Stimulated activated naive CD4-positive, alpha-beta T cell treated with Interleukin-2 at 50 U/mL for 16 hours (primary cell): ENCODE measurements around the gene C16orf95.

Experiments
- DNase-seq: peaks from one replicate; lab custom pipeline; 2025; lab: John Stamatoyannopoulos, UW

C16orf95 gene

DNA sequence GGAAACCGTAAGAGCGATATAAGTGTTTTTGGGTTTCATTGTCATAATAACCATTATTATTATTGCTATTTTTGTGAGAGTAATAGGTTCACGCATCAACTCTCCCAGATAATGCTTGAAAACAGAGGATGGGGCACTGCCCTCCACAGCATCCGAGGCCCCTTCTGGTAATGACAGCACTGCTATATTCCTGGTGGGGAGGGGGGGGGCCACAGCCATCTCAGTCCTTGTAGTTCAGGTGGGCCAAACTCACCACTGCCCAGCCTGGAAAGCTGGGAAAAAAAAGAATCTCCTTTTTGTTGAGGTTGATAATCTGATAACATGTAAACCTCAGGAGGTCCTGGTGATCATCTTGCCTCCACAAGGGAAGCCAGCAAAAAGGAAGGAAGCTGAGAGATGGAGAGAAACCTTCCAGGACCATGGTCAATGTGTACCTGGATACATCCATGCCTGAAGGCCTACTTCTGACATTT lies 706 bp downstream of the C16orf95 start:
- DNase-seq: no peak

DNA sequence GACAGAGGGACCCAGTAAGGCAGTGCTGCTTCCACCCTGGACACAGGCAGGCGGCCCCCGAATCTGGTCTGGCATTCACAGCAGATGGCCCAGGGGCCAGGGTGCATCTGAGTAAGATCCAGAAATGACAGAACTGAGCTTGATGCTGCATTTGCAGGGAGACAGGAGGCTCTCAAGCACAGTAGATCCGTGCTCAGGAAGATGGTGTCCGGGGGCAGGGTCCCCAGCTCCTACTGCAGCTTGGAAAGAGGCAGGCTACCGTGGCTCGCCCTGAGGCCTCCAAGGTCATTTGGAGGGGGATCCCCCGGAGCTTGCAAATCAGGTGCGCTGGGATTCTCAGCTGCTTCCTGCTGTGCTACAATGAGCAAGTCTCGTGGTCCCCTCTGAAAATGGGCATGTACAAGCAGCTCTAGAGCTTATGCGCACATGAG lies 2.2 kb downstream of the C16orf95 start:
- DNase-seq: no peak

DNA sequence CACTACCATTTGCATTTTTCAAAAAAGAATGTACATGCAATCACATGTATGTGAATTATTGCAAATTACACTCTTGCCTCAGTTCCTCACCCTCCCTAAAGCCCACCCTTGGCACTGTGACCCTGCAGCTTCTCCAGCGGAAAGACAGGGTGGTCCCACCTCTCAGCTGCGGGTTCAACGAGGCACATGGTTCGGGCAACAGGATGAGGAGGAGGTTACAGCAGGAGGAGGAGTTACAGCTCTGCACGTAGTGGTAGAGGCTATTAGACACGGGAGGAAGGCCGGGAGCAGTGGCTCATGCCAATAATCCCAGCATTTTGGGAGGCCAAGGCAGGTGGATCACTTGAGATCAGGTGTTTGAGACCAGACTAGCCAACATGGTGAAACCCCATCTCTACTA lies 5.2 kb downstream of the C16orf95 start:
- no peak for DNase-seq

DNA sequence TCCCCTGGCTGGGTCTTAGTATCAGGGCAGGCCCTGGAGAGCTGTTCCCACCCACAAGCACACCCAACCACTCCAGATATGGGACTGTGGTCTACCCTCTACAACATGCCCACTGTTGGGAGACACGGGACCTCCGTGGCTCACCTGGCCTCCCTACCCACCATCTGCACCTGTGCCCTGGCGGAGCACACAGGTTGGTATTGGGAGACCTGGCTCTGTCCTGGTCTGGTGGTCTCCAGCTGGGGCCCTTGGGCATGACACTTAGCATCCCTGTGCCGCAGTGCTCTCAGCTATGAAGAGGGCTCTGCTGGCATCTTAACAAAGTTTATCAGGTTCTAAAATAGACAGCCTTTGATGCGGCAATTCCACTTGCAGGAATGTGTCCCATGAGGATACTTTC lies 5.8 kb downstream of the C16orf95 start:
- no peak for DNase-seq

DNA sequence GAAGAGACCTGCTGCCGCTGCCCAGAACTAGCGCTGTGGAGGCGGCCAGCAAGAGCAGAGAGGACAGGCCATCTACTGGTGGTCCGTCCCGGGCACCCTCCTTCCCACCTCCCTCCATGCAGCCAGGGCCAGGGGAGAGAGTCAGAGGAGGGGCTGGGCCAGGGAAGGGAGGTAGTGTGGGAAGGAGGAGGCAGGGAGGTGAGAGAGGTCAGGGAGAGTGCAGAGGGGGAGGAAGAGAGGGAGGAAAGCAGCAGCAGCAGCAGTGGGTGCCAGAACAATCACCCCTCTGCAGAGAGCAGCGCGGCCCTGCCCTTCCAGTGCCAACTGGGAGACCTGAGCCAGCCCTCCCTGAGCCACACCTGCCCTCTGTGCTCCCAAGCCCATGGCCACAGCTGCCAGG lies 6.6 kb downstream of the C16orf95 start:
- DNase-seq: no peak

DNA sequence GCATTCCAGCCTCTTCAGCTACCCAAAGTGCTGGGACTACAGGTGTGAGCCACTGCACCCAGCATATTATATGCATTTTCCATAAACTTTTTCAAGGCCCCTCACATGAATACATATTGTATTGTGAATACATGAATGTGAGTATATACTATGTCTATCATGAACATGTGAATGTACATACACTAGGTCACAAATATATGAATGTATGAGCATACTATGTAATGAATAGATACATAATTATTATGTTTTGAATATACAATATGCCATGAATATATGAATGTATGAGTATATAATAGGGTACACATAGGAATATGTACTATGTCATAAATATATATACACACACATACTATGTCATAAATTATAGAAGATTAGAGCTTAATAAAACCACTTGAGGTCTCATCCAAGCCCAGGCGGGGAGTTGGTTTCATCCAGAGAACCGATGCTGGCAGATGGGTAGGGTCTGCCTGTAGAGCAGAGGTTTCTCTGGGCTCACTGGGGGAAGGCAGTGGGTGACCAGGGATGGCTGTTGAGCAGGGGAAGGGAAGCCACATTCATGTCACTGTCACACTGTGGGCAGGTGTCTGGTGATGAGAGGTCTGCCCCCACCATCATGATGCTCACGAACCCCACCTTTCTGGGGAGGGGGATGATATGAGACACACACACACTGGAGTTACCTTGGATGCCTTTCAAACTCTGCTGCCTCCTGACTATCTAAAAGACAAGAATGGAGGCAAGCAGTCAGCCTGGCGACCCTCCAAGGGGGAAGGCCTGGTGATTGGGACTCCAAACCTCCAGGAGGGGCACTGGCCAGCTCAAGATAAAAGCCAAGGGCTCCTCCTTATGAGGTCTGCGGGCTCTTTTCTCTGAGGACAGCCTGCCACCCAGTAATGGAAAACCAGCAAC lies 7.3 kb downstream of the C16orf95 start:
- DNase-seq: no peak

DNA sequence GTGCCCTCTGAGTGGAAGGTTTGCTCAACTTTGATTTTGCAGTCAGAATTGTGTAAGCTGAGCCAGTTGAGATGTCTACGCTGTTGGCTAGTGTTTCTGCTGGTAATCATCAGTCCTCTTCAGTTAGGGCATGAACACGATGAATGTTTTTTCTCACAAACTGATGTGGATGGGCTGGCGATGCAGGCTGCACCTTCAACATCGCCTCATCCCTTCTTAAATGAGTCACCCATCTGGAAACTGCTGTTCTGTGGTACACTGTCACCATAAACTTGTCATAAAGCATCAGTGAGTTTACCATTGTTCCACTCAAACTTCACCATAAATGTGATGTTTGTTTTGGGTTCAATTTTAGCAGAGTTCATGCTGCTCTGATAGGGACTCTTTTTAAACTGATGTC lies 8.4 kb downstream of the C16orf95 start:
- no peak for DNase-seq

DNA sequence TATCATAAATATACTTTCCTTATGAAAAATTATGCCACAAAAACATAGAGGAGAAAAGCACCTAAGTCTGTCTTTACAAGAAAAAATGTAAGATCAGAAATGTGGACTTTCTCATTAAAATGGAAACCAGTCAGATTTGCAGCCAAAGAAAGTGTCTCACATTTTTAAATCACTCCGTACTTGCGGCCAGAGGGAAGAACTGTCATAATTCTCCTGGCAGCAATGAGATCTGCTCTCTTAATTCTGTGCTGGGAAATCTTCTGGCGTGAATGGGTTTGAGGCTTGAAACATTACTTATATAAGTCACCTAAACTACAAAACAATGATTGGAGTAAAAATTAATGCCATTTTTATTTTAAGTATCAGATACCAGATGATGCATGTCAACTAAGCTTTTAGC lies 10.7 kb downstream of the C16orf95 start:
- no peak for DNase-seq

DNA sequence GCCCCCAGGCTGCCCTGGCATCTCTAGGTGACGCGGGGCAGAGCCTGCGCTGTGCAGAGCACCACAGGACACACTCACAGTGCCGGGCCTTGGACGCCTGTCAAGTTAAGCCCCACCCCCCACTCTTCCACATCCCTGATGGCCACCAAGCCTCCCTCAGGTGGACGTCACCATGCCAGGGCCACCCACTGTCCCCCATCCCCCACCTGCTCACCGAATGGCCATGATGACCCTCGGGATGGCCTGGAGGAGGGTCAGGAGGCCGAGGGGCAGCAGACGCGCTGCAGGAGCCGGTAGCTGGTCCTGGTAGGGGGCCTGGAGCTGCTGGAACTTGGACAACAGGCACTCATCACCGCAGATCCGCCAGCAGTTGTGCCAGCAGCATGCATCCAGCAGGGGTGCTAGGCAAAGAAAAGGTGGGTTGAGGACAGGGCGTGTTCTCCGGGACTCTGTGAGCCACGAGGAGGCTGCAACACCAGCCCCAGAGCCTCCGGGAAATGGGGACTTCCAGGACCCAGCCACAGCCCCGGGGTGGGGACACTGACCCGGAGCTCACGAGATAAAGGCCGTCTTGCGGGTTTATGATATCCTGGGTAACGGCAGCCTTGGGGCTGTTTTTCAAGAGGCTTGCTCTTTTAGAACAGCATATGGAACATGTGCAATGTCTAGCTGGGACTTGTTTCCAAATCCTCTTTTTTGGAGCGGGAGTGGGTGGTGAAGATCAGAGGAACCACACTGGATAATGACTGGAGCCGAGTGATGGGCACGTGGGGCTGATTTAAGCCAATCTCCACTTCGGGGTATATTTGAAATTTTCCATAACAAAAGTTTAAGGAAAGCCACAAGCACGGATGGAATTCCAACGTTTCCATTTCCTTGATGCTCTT lies 11.4 kb downstream of the C16orf95 start:
- no peak for DNase-seq

DNA sequence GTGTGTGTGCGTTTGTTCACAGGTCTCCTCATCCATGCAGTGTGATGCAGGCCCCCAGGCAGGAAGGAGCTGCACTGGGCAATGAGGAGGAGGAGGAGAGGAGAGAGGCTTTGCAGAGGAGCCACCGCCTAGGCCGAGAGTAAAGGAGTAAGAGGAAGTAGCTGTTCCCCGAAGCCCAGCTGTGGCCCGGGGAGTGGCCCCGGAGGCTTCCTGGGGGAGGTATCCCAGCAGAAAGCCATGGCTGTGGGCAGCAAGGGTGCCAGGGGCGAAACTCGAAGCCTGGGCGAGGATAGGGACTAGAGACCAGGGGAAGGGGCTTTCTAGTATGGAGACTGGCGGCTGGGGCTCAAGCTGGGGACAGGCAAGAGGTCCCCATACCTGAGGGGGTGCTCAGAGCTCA lies 12.2 kb downstream of the C16orf95 start:
- DNase-seq: no peak

DNA sequence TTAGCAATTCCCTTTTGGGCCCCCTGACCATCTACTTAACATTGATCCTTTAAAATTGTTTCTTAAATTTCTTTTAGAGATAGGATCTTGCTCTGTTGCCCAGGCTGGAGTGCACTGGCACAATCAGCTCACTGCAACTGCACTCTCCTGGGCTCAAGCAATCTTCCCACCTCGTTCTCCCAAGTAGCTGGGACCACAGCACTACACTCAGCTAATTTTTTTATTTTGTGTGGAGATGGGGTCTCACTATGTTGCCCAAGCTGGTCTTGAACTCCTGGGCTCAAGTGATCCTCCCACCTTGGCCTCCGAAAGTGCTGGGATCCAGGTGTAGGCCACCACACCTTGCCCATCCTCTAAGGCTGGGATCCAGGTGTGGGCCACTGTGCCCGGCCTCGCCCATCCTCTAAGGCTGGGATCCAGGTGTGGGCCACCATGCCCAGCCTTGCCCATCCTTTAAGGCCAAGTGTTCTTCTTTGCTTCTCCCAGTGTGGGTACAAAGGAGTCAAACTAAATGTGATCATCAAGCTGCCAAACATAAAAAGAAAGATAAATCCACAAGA lies 13.2 kb downstream of the C16orf95 start:
- DNase-seq: no peak

DNA sequence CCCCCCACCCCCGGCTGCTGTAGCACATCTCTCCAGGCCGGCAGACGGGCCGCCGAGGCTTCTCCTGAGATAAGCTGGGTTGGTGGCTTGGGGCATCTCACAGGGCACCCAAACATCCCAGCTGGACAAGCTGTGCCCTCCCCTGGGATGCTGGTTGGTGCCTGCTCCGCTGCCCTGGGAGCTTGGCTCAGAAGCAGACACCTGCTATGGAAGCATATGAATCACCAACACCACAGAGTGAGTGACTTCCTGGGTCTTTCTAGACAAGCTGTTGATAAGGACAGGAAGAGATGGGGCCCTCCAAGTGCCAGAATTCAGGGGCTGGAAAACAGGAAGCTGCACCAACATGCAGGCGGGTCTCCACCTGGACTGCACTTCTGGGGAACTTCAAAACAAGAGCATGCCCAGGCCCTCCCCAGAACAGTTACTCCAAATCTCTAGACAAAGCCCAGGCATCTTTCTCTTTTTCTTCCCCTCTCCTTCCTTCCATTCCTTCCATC lies 13.7 kb downstream of the C16orf95 start:
- DNase-seq: no peak

DNA sequence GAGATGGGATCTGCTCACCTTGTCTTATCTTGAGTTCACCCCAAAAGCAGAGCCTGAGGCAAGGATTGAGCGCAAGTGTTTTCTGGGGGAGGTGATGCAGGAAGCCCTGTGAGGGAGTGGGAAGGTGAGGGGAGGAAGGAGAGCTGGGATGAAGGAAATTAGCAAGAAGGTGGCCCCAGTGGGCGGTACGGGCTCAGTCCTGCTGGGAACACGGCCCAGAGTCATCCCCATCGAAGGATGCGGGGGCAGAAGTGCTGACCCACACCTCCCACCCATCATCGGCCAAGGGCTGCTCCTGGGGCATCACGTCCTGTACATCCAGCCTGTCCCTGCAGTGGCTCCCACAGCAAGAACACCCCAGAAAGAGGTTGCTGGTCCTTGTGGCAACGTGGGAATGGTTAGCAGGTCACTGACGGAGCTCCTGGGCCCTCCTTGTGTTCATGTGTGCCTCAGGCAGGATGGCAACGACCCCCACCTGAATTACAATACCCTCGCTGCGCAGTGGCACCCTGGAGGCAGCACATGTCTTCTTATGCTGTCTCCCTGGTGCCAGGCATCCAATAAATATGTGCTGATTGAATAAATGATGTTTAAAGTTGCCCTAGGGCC lies 18.2 kb downstream of the C16orf95 start:
- DNase-seq: no peak

DNA sequence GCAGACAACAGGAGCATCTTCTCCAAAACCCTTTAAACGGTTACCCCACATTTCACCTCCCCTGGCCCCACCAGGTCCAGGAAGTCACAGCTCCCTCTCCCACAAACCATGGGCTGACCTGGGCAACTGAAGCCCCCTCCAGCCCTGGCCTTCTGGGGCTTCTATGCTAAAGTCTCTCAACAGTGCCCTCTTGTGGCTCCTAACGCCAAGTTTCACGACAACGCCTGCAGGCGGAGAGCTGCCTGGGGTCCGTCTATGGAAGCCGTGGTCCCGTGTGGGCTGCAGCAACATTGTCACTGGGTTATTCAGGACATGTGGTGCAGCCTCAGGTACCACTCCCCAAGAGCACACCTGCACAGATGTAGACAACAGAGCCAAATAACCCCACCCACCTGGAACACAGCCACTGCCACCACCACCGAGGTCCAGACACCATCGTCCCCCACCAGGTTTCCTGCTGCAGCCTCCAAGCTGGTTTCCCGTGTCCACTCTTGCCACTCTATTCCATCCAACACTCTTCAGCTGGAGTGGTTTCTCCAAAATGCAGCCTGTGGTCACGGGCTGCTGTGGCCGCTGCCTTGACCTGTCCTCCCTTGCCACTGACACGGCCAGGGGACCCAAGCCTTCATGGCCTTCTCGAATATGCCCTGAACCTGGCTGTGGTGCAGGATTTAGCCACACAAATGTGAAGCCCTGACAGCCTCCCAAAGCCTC lies 19.1 kb downstream of the C16orf95 start:
- no peak for DNase-seq

DNA sequence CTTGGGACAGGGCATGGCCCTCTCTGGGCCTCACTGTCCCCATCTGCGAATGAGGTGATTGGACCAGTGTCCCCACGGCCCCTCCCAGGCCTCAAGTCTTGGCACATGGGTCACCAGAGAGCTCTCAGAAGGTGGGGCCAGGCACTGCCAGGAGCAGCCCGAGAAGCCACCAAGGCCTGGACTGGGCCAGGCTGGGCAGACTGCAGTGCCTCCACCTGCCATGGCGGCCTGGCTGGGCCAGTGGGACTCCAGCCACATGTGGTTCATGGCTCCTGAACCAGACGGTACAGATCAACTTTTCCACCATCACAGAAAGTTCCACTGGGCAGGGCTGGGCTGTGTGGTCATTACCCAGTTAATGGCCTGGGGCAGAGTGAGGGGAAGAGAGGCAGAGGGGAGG lies 19.8 kb downstream of the C16orf95 start:
- no peak for DNase-seq

DNA sequence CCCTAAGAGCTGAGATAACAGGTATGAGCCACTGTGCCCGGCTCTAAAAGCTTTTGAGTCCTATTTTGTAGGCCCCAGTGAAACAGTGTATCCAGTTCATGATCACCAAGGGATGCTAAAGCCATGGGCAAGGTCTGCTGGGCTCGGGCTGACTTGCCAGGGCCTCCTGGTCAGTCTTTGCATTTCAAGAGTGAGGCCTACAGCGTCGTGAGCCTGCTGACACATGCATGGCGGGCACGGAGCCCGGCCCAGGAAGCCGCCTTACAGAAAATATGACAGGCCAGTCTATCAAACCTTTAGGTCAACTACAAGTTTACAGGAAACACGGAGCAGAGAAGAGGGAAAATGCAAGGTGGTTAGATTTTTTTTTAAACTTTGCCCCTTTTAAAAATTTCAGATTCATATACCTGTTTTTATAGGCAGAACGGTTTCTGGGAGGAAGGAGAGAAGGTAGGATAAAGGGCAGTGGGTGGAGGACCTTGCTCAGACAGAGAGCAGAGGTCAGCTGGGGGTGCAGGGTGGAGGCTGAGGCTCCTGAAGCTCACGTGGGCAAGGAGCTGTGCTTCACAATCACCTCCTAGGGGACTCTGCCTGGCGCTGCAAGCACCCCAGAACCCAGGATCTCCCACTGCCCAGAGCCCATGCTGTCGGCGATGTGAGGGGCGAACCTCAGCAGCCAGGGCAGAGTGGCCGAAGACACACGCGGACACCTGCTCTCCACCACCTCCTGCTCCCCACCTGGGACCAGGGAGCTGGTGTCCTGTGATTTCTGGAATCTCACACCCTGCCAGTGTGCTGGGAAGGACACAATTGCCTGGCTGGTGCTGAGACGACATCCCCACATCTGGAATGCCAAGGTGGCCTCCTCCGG lies 21.3 kb downstream of the C16orf95 start:
- no peak for DNase-seq

DNA sequence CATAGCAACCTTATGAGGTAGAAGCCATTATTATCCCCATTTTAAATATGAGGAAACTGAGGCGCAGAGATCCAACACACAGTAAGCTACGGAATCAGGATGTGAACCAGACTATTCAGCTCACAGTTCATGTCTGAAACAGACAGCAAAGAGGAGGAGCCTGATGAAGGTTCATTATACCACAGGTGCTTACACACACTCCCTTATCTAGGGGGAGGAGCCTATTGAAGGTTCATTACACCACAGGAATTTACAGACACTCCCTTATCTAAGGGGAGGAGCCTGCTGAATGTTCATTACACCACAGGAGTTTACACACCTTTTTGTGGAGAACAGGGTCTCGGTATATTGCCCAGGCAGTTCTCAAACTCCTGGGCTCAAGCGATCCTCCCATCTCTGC lies 21.9 kb downstream of the C16orf95 start:
- DNase-seq: no peak

DNA sequence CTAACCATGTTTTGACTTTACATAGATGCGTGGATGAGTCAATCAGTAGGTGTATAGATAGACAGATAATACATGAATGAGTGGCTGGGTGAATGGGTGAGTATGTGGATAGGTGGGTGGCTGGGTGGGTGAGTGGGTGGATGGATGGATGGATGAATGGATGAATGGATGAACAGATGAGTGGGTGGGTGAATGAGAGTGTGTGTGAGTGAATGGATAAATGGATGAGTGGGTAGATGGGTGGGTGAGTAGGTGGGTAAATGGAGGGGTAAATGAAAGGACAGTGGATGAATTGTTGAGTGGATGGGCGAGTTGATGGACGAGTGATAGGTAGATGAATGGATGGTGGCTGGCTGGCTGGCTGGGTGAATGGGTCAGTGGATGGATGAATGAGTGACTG lies 23.2 kb downstream of the C16orf95 start:
- DNase-seq: no peak

DNA sequence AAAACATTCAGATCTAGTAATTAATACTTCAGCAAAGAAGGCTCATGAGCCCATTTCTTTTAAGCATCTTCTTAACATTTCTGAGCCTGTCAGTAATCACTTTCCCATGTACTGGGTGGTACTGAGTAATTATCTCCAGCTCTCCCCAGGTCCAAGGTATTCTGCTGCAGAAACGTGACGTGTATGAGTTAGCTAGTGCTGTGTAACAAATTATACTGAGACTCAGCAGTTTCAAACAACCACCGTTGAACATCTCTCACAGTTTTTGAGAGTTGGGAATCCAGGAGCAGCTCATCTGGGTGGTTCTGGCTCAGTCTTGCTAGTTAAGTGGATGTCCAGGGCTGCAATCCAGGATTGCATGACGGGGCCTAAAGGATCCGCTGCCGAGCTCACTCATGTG lies 25.2 kb downstream of the C16orf95 start:
- DNase-seq: no peak

DNA sequence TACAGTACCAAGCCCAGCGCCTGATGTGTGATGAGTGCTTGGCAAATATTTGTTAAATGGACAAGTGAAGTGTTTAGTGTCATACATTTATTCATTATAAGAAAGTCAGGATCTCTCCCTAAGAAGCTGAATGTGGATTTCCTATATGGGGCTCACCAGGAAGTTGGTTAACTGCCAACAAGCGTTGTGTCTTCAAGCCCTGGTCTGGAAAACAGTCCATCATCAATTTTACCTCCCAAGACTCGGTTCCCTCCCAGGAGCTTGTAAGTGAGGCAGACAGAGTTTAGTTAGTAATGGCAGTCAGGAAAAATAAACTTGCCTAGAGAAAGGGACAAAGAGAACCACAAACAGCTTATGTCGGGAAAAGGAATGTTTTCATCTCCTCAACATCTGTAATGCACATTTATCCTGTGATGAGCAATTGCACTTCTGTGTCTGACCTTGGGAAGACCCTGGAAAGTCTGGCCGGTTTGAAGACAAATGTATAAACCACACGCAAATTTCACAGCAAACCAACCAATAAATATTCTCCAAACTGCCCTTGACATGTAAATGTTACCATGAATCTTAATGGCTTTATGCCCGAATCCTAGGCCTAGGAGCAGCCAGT lies 28.3 kb downstream of the C16orf95 start:
- DNase-seq: no peak
